ENCODE data around the gene IZUMO1R.

Gene IZUMO1R

DNA sequence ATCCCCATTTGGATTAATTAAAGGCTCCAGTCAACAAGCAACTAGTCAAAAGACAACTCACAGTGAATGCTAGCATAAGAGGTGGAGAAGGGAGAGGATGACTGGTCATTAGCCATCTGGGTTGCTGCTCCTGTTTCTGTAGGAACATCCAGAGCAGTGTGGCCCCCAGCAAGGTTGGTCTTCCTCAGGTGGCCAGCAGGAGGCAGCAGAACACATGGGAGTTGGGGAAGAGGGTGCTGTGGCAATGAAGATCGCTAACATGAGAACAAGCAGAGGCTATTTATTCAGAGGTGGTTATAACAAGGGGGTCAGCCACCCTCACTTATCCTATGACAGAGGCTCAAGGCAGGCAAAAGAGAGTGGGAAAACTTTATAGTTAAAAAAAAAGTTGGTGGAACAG, 21.3 kb downstream of the IZUMO1R start:
- H3K36me3 ChIP-seq (replicated peaks; ENCODE audit: low read depth, low read length) = peaks cover 3% of the 10 kb centered on the region
- peaks cover 9% of the 10 kb centered on the region for H3K4me1 ChIP-seq (ENCODE audit: low read length)
- H3K4me2 ChIP-seq (ENCODE audit: low read length) = no peak overlapping the region
- TF ChIP-seq, protein P1, sequence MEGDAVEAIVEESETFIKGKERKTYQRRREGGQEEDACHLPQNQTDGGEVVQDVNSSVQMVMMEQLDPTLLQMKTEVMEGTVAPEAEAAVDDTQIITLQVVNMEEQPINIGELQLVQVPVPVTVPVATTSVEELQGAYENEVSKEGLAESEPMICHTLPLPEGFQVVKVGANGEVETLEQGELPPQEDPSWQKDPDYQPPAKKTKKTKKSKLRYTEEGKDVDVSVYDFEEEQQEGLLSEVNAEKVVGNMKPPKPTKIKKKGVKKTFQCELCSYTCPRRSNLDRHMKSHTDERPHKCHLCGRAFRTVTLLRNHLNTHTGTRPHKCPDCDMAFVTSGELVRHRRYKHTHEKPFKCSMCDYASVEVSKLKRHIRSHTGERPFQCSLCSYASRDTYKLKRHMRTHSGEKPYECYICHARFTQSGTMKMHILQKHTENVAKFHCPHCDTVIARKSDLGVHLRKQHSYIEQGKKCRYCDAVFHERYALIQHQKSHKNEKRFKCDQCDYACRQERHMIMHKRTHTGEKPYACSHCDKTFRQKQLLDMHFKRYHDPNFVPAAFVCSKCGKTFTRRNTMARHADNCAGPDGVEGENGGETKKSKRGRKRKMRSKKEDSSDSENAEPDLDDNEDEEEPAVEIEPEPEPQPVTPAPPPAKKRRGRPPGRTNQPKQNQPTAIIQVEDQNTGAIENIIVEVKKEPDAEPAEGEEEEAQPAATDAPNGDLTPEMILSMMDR (IDR thresholded peaks at IDR 0.05; ENCODE audit: low read depth, low read length) = peak; percentile 46
- no peak for TF ChIP-seq EZH2phosphoT487 (IDR thresholded peaks at IDR 0.05; ENCODE audit: low read depth)
- H3K27me3 ChIP-seq (ENCODE audit: low read depth, low read length) = no peaks in the 10 kb centered on the region
- no peak overlapping the region for H2AFZ ChIP-seq (ENCODE audit: low read depth, low read length)
- no peak overlapping the region for H3K4me3 ChIP-seq (ENCODE audit: low read length)
- H3K79me2 ChIP-seq (ENCODE audit: low read length) = no peaks in the 10 kb centered on the region
- H3K9ac ChIP-seq (ENCODE audit: low read length) = no peak overlapping the region
- H3K27ac ChIP-seq (ENCODE audit: low read length) = no peak overlapping the region
- no peaks in the 10 kb centered on the region for H4K20me1 ChIP-seq (ENCODE audit: insufficient read depth, low read length)
- 0 out of 2 replicates have a peak, but pooled peaks cover 5% of the 10 kb centered on the region for H3K9me3 ChIP-seq (ENCODE audit: insufficient read depth, low read length)

DNA sequence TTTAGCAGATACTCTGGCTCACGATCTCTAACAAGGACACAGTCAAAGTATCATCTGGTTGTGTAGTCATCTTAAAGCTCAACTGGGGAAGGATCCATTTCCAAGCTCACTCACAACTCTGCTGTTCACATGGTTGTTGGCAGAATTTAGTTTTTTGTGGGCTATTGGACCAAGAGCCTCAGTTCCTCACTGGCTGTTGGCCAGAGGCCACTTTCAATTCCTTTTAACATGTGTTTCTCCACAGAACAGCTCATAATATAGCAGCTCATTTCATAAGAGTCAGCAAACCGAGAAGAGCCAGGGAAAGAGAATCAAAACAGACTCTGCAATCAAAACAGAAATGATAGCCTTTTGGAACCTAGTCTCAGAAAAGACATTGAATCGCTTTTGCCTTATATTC, 22.6 kb downstream of the IZUMO1R start:
- no peak for TF ChIP-seq EZH2phosphoT487 (IDR thresholded peaks at IDR 0.05; ENCODE audit: low read depth)
- TF ChIP-seq, protein P1 (IDR thresholded peaks at IDR 0.05; ENCODE audit: low read depth, low read length) = no peak
- H3K36me3 ChIP-seq (replicated peaks; ENCODE audit: low read depth, low read length) = peaks cover 3% of the 10 kb centered on the region
- no peaks in the 10 kb centered on the region for H3K27me3 ChIP-seq (ENCODE audit: low read depth, low read length)
- no peak overlapping the region for H3K27ac ChIP-seq (ENCODE audit: low read length)
- H4K20me1 ChIP-seq (ENCODE audit: insufficient read depth, low read length) = no peaks in the 10 kb centered on the region
- H3K4me3 ChIP-seq (ENCODE audit: low read length) = no peak overlapping the region
- H3K4me1 ChIP-seq (ENCODE audit: low read length) = peaks cover 9% of the 10 kb centered on the region
- 0 out of 2 replicates have a peak, but pooled peaks cover 5% of the 10 kb centered on the region for H3K9me3 ChIP-seq (ENCODE audit: insufficient read depth, low read length)
- no peak overlapping the region for H3K9ac ChIP-seq (ENCODE audit: low read length)
- H2AFZ ChIP-seq (ENCODE audit: low read depth, low read length) = no peak overlapping the region
- H3K79me2 ChIP-seq (ENCODE audit: low read length) = no peaks in the 10 kb centered on the region
- H3K4me2 ChIP-seq (ENCODE audit: low read length) = peak overlapping the region; percentile 18

DNA sequence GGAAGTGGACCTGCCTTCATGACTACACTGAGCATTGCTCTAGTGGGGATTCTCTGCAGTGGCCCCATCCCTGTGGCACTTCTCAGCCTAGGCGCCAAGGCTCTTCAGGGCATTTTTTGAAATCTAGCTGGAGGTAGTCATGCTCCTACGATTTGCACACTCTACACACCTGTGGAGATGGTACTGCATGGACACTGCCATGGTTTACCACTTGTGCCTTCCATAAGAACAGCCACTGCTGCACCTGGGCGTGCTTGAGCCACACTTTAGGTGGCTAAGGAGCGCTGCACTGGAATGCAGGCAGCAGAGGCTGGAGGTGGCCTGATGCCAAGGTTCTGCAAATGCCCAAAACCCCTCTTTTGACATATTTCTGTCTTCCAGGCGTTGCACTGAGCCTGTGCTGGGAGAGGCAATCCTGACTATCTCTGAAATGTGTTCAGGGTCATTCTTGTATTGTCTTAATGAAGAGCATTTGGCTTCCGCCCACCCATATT, 24.3 kb downstream of the IZUMO1R start:
- no peaks in the 10 kb centered on the region for H3K79me2 ChIP-seq (ENCODE audit: low read length)
- no peak overlapping the region for H3K4me2 ChIP-seq (ENCODE audit: low read length)
- H3K9ac ChIP-seq (ENCODE audit: low read length) = no peak overlapping the region
- H4K20me1 ChIP-seq (ENCODE audit: insufficient read depth, low read length) = no peaks in the 10 kb centered on the region
- H3K9me3 ChIP-seq (ENCODE audit: insufficient read depth, low read length) = 0 out of 2 replicates have a peak, but pooled peaks cover 5% of the 10 kb centered on the region
- TF ChIP-seq, protein P1 (IDR thresholded peaks at IDR 0.05; ENCODE audit: low read depth, low read length) = no peak
- no peak for TF ChIP-seq EZH2phosphoT487 (IDR thresholded peaks at IDR 0.05; ENCODE audit: low read depth)
- no peak overlapping the region for H3K27ac ChIP-seq (ENCODE audit: low read length)
- H2AFZ ChIP-seq (ENCODE audit: low read depth, low read length) = no peak overlapping the region
- H3K36me3 ChIP-seq (replicated peaks; ENCODE audit: low read depth, low read length) = peaks cover 3% of the 10 kb centered on the region
- H3K27me3 ChIP-seq (ENCODE audit: low read depth, low read length) = no peaks in the 10 kb centered on the region
- H3K4me1 ChIP-seq (ENCODE audit: low read length) = peaks cover 9% of the 10 kb centered on the region
- no peak overlapping the region for H3K4me3 ChIP-seq (ENCODE audit: low read length)

DNA sequence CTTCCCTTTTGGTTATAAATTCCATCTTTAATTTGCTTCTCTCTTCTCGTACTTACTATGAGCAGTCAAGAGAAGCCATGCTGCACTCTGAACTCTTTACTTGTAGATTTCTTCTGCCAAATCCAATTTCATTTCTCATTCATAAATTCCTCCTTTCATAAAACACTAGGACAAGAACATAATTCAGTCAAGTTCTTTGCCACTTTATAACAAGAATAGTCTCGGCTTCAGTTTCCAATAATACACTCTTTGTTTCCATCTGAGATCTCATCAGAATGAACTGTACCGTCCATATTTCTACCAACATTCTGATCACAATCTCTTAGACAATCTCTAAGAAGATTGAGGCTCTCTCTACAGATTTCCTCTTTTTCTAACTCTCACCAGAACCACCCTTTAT, 25.1 kb downstream of the IZUMO1R start:
- Histone ChIP-seq H3K4me1 (ENCODE audit: low read length) (peaks cover 9% of the 10 kb centered on the region), H3K27ac (ENCODE audit: low read length) (no peak overlapping the region), H3K27me3 (ENCODE audit: low read depth, low read length) (no peaks in the 10 kb centered on the region), H3K4me3 (ENCODE audit: low read length) (no peak overlapping the region), H3K79me2 (ENCODE audit: low read length) (no peaks in the 10 kb centered on the region), H3K36me3 (replicated peaks; ENCODE audit: low read depth, low read length) (peaks cover 3% of the 10 kb centered on the region), H3K9me3 (ENCODE audit: insufficient read depth, low read length) (0 out of 2 replicates have a peak, but pooled peaks cover 5% of the 10 kb centered on the region), H3K9ac (ENCODE audit: low read length) (no peak overlapping the region), H4K20me1 (ENCODE audit: insufficient read depth, low read length) (no peaks in the 10 kb centered on the region), H3K4me2 (ENCODE audit: low read length) (no peak overlapping the region), H2AFZ (ENCODE audit: low read depth, low read length) (no peak overlapping the region)
- TF ChIP-seq EZH2phosphoT487 (IDR thresholded peaks at IDR 0.05; ENCODE audit: low read depth) = no peak
- TF ChIP-seq, protein P1 (IDR thresholded peaks at IDR 0.05; ENCODE audit: low read depth, low read length) = no peak

All from OCI-LY3 (cell line).